PC-9 (cell line): Measurements from ENCODE around the gene ANK2. TPM values are rescaled to one million over a fixed set of nuclear protein-coding genes. Genes with fewer than 3 reads are reported as not detected.

ENCODE experiments used
- BruUV-seq: library from RNA; stranded (reverse); fragments of 400-500 nt; replicated peaks from 2 replicates; lab custom pipeline; 2021; lab: Mats Ljungman, UMichigan
- CTCF ChIA-PET: fragments of 300-600 bp; sonication (Branson Sonifier 250); formaldehyde crosslinking; loops from one replicate; lab custom pipeline; 2022; ENCODE audit warnings: antibody characterized with exemption; lab: Charles Lee
- POLR2A ChIA-PET: fragments of 300-600 bp; sonication (Branson Sonifier 250); formaldehyde crosslinking; loops from one replicate; lab custom pipeline; 2022; ENCODE audit warnings: antibody characterized with exemption; ENCODE audit not compliant: unreplicated experiment; lab: Charles Lee
- DNase-seq, 2 experiments: peaks; one replicate each; pipeline versions ENCODE4 v3.0.0 to v3.0.0-alpha.2; 2015 to 2022; ENCODE audit warnings: mixed read lengths in 1 of 2
- H2AFZ ChIP-seq: fragments of 200-600 bp; sonication (generic); 2 replicates; pipeline ENCODE4 v1.8.1; 2017; ENCODE audit warnings: antibody characterized with exemption
- H3F3A ChIP-seq: fragments of 200-600 bp; sonication (generic); 2 replicates; pipeline ENCODE4 v1.8.1; 2017; ENCODE audit warnings: antibody characterized with exemption, mild to moderate bottlenecking, low read depth; ENCODE audit not compliant: insufficient read depth
- H3K27ac ChIP-seq: fragments of 200-600 bp; sonication (generic); 2 replicates; pipeline ENCODE4 v1.6.1; 2016; ENCODE audit warnings: mixed run types
- H3K27me3 ChIP-seq: fragments of 200-600 bp; sonication (generic); 2 replicates; pipeline ENCODE4 v1.6.1; 2016; ENCODE audit warnings: low read depth, mixed run types; ENCODE audit not compliant: insufficient read depth
- H3K36me3 ChIP-seq: fragments of 200-600 bp; sonication (generic); 2 replicates; pipeline ENCODE4 v1.6.1; 2016; ENCODE audit warnings: low read depth, mixed run types
- H3K4me1 ChIP-seq: fragments of 200-600 bp; sonication (generic); replicated peaks from 2 replicates; pipeline ENCODE4 v1.6.1; 2016; ENCODE audit warnings: mixed run types; ENCODE audit not compliant: insufficient read depth
- H3K4me2 ChIP-seq: fragments of 200-600 bp; sonication (generic); 2 replicates; pipeline ENCODE4 v1.6.1; 2017; ENCODE audit warnings: mixed run types
- H3K4me3 ChIP-seq: fragments of 200-600 bp; sonication (generic); 2 replicates; pipeline ENCODE4 v1.6.1; 2016; ENCODE audit warnings: mixed run types
- H3K79me2 ChIP-seq: fragments of 200-600 bp; sonication (generic); 2 replicates; pipeline ENCODE4 v1.6.1; 2017; ENCODE audit warnings: low read depth, mixed run types
- H3K9me2 ChIP-seq: fragments of 200-600 bp; sonication (generic); 2 replicates; pipeline ENCODE4 v1.8.1; 2017; ENCODE audit warnings: mild to moderate bottlenecking; ENCODE audit not compliant: insufficient read depth
- H3K9me3 ChIP-seq: fragments of 200-600 bp; sonication (generic); 2 replicates; pipeline ENCODE4 v1.8.1; 2016; ENCODE audit warnings: low read depth; ENCODE audit not compliant: insufficient read depth
- H4K20me1 ChIP-seq: fragments of 200-600 bp; sonication (generic); 2 replicates; pipeline ENCODE4 v1.8.1; 2017; ENCODE audit not compliant: insufficient read depth
- CTCF ChIP-seq: fragments of 200-600 bp; sonication (generic); conservative IDR thresholded peaks from 2 replicates; pipeline ENCODE4 v1.6.1; 2017; ENCODE audit warnings: mixed run types, antibody characterized with exemption, mild to moderate bottlenecking, moderate library complexity
- EZH2 ChIP-seq: fragments of 200-600 bp; sonication (generic); IDR thresholded peaks from 2 replicates; pipeline ENCODE4 v1.8.0; 2017; ENCODE audit warnings: antibody characterized with exemption, low read depth
- intact Hi-C: fragments of 100-400 bp; cut with micrococcal nuclease; formaldehyde crosslinking; loops from one replicate; pipeline ENCODE4 v1.10.0; 2022; ENCODE audit not compliant: unreplicated experiment
- total RNA-seq: library from RNA; stranded (reverse); gene quantifications from 2 replicates; pipeline ENCODE4 v1.2.3, GENCODE V29; 2021

ANK2 gene
- total RNA-seq, 1 experiment from 2014 or later = 0.61 TPM

GRCh38 chr4:113350576-113350975 lies 301.1 kb downstream of the ANK2 start:
- H4K20me1 ChIP-seq = no peaks in the 10 kb centered on the region
- H3K36me3 ChIP-seq = no peaks in the 10 kb centered on the region
- no peaks in the 10 kb centered on the region for H3K4me1 ChIP-seq
- H3K4me2 ChIP-seq = no peak overlapping the region
- H3K27ac ChIP-seq = no peak overlapping the region
- ChIA-PET CTCF (no interaction called here), POLR2A (interaction anchor here (0.6 kb wide), 1 partner anchor 58 kb away, joined by 6 read pairs; no protein-coding TSS in a partner anchor)
- H3K4me3 ChIP-seq = no peak overlapping the region
- H3F3A ChIP-seq = no peaks in the 10 kb centered on the region
- intact Hi-C loops = no loop called here
- H3K9me2 ChIP-seq = no peaks in the 10 kb centered on the region
- no TSS peak for BruUV-seq
- TF ChIP-seq CTCF = no peak
- TF ChIP-seq EZH2 = no peak
- no peak for DNase-seq
- no peaks in the 10 kb centered on the region for H3K79me2 ChIP-seq
- H3K27me3 ChIP-seq = no peaks in the 10 kb centered on the region
- no peaks in the 10 kb centered on the region for H3K9me3 ChIP-seq
- no peak overlapping the region for H2AFZ ChIP-seq

GRCh38 chr4:113355550-113356371 lies 306.3 kb downstream of the ANK2 start:
- H3K27ac ChIP-seq = no peak overlapping the region
- H3K9me3 ChIP-seq = no peaks in the 10 kb centered on the region
- no peaks in the 10 kb centered on the region; the same call in 1 of the 2 replicates for H3F3A ChIP-seq
- no peaks in the 10 kb centered on the region for H4K20me1 ChIP-seq
- peak overlapping the region; percentile 61 for H3K4me2 ChIP-seq
- peak; percentile 39 to 53 for DNase-seq
- H3K27me3 ChIP-seq = no peaks in the 10 kb centered on the region
- H3K36me3 ChIP-seq = no peaks in the 10 kb centered on the region
- BruUV-seq = no TSS peak
- intact Hi-C loops = no loop called here
- H3K9me2 ChIP-seq = no peaks in the 10 kb centered on the region
- no peaks in the 10 kb centered on the region for H3K4me1 ChIP-seq
- ChIA-PET CTCF (no interaction called here), POLR2A (no interaction called here)
- H3K4me3 ChIP-seq = no peak overlapping the region
- no peaks in the 10 kb centered on the region for H3K79me2 ChIP-seq
- no peak for TF ChIP-seq CTCF
- TF ChIP-seq EZH2 = no peak
- H2AFZ ChIP-seq = no peak overlapping the region; the same call in 1 of the 2 replicates

GRCh38 chr4:113356453-113356852 lies 307.0 kb downstream of the ANK2 start:
- Histone ChIP-seq H4K20me1 (no peaks in the 10 kb centered on the region), H3K4me3 (no peak overlapping the region), H2AFZ (no peak overlapping the region), H3K4me2 (no peak overlapping the region), H3F3A (no peaks in the 10 kb centered on the region; the same call in 1 of the 2 replicates), H3K27me3 (no peaks in the 10 kb centered on the region), H3K27ac (no peak overlapping the region), H3K9me2 (no peaks in the 10 kb centered on the region), H3K4me1 (no peaks in the 10 kb centered on the region), H3K9me3 (no peaks in the 10 kb centered on the region), H3K36me3 (no peaks in the 10 kb centered on the region), H3K79me2 (no peaks in the 10 kb centered on the region)
- no TSS peak for BruUV-seq
- intact Hi-C loops = no loop called here
- no peak for DNase-seq
- TF ChIP-seq EZH2 = no peak
- CTCF ChIA-PET = no interaction called here
- POLR2A ChIA-PET = no interaction called here
